PFSK-1 (cell line): ENCODE measurements around the gene SAGE1. TPM values are rescaled to one million over a fixed set of nuclear protein-coding genes. Genes with fewer than 3 reads are reported as not detected.
"Not testable (repeated sequence)": the region's sequence is repeated elsewhere in the genome, so short reads cannot be mapped to it uniquely, and the experiment has no call there.

Experiments
- FOXP2 ChIP-seq: optimal IDR thresholded peaks from 2 replicates; pipeline ENCODE3; 2011; ENCODE audit warnings: borderline replicate concordance, control low read depth, inconsistent platforms; ENCODE audit not compliant: insufficient read depth; ENCODE audit errors: extremely low read length, extremely low read depth
- POLR2AphosphoS5 ChIP-seq: IDR thresholded peaks from 2 replicates; pipeline ENCODE4 v1.6.1; 2012; ENCODE audit warnings: low read depth, mild to moderate bottlenecking, control low read depth, low read length, moderate library complexity
- SIN3A ChIP-seq: IDR thresholded peaks from 2 replicates; pipeline ENCODE4 v1.6.1; 2012; ENCODE audit warnings: mild to moderate bottlenecking, low read length, moderate library complexity, borderline replicate concordance; ENCODE audit not compliant: insufficient read depth
- TAF1 ChIP-seq: IDR thresholded peaks from 2 replicates; pipeline ENCODE4 v1.6.1; 2012; ENCODE audit warnings: low read length, control low read depth, borderline replicate concordance; ENCODE audit not compliant: insufficient read depth
- polyA plus RNA-seq: library from polyadenylated mRNA; unstranded; fragments of >200 nt; gene quantifications from one replicate; pipeline ENCODE4 v1.2.1, GENCODE V29; 2012; ENCODE audit warnings: low read depth, missing spikeins; ENCODE audit not compliant: insufficient read length
- TF ChIP-seq, protein P1 (sequence below), 2 experiments: IDR thresholded peaks; 2 replicates each; pipeline versions ENCODE4 v1.6.1 to v1.8.0; 2011 to 2012; ENCODE audit warnings: low read depth in 2 of 2, low read length in 2 of 2, control low read depth in 1 of 2, inconsistent platforms in 1 of 2, mild to moderate bottlenecking in 1 of 2, moderate library complexity in 1 of 2; ENCODE audit not compliant: insufficient read depth in 1 of 2

SAGE1 gene
- polyA plus RNA-seq: not detected

GRCh38 chrX:135893294-135893817 is at the start of gene SAGE1, which contains the start of gene CT45A10:
SAGE1 (plus strand) TSS chrX:135893716; CDS start chrX:135896243, 2,527 bp downstream.
CT45A10 (minus strand) TSS chrX:135893444; CDS start chrX:135885344, 8,100 bp downstream.
- TF ChIP-seq POLR2AphosphoS5: no peak
- TF ChIP-seq, protein P1, sequence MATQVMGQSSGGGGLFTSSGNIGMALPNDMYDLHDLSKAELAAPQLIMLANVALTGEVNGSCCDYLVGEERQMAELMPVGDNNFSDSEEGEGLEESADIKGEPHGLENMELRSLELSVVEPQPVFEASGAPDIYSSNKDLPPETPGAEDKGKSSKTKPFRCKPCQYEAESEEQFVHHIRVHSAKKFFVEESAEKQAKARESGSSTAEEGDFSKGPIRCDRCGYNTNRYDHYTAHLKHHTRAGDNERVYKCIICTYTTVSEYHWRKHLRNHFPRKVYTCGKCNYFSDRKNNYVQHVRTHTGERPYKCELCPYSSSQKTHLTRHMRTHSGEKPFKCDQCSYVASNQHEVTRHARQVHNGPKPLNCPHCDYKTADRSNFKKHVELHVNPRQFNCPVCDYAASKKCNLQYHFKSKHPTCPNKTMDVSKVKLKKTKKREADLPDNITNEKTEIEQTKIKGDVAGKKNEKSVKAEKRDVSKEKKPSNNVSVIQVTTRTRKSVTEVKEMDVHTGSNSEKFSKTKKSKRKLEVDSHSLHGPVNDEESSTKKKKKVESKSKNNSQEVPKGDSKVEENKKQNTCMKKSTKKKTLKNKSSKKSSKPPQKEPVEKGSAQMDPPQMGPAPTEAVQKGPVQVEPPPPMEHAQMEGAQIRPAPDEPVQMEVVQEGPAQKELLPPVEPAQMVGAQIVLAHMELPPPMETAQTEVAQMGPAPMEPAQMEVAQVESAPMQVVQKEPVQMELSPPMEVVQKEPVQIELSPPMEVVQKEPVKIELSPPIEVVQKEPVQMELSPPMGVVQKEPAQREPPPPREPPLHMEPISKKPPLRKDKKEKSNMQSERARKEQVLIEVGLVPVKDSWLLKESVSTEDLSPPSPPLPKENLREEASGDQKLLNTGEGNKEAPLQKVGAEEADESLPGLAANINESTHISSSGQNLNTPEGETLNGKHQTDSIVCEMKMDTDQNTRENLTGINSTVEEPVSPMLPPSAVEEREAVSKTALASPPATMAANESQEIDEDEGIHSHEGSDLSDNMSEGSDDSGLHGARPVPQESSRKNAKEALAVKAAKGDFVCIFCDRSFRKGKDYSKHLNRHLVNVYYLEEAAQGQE (IDR thresholded peaks at IDR 0.05; ENCODE audit: insufficient read depth in 1 of 2, low read depth in 2 of 2, low read length in 2 of 2): no peak

GRCh38 chrX:135854438-135854837 is 39.1 kb upstream of the SAGE1 start, which contains the start of gene CT45A8:
CT45A8 (minus strand) TSS chrX:135854538; CDS start chrX:135850783, 3,755 bp downstream.
- TF ChIP-seq, protein P1 (IDR thresholded peaks at IDR 0.05; ENCODE audit: insufficient read depth in 1 of 2, low read depth in 2 of 2, low read length in 2 of 2): not testable (repeated sequence)
- TF ChIP-seq SIN3A, FOXP2: not testable (repeated sequence)

- not testable (repeated sequence) for TF ChIP-seq SIN3A, POLR2AphosphoS5
- TF ChIP-seq, protein P1 (IDR thresholded peaks at IDR 0.05; ENCODE audit: insufficient read depth in 1 of 2, low read depth in 2 of 2, low read length in 2 of 2): not testable (repeated sequence)
These were observed 21.8 kb upstream of the SAGE1 start, which contains the start of gene CT45A9 for GRCh38 chrX:135871712-135872111. CT45A9 (minus strand) TSS chrX:135871812; CDS start chrX:135868061, 3,751 bp downstream.

GRCh38 chrX:135890087-135890585 is 3.4 kb upstream of the SAGE1 start:
- TF ChIP-seq, protein P1 (IDR thresholded peaks at IDR 0.05; ENCODE audit: insufficient read depth in 1 of 2, low read depth in 2 of 2, low read length in 2 of 2): no peak
- no peak for TF ChIP-seq SIN3A
- no peak for TF ChIP-seq POLR2AphosphoS5
- TF ChIP-seq TAF1: no peak
- TF ChIP-seq FOXP2: no peak

GRCh38 chrX:135892781-135893180 is 735 bp upstream of the SAGE1 start:
- TF ChIP-seq, protein P1 (IDR thresholded peaks at IDR 0.05; ENCODE audit: insufficient read depth in 1 of 2, low read depth in 2 of 2, low read length in 2 of 2): no peak
- no peak for TF ChIP-seq SIN3A
- no peak for TF ChIP-seq POLR2AphosphoS5
- TF ChIP-seq FOXP2: no peak
- no peak for TF ChIP-seq TAF1
